Body of pancreas (tissue), 4 donors: Measurements from ENCODE around the gene TRAPPC4.

Source experiments
- CTCF ChIP-seq, 7 experiments: fragments of 450-650 bp in 4 of 7; fragments of 200-600 bp in 3 of 7; sonication (generic) in 3 of 7; IDR thresholded peaks; one replicate each; pipeline ENCODE4 v1.5.1; 2016 to 2019; ENCODE audit warnings: antibody characterized with exemption in 7 of 7
- POLR2A ChIP-seq, 3 donors: fragments of 450-650 bp; IDR thresholded peaks; one replicate each; pipeline ENCODE4 v1.6.1; 2016; ENCODE audit warnings: antibody characterized with exemption in 3 of 3, mild to moderate bottlenecking in 2 of 3

- TF ChIP-seq CTCF (IDR thresholded peaks at IDR 0.05) (no peak), POLR2A (IDR thresholded peaks at IDR 0.05) (no peak)
Observed at GRCh38 chr11:119049081-119049480, 30.5 kb downstream of the TRAPPC4 start.
